Lower leg skin (tissue), 4 donors: ENCODE data around the gene CREB3L1. TPM values are rescaled to one million over a fixed set of nuclear protein-coding genes. Genes with fewer than 3 reads are reported as not detected.

Experiments used
- DNase-seq, 2 donors: peaks; one replicate each; pipeline ENCODE4 v3.0.0-alpha.2; 2019; ENCODE audit warnings: low spot score in 2 of 2
- H3K4me3 ChIP-seq: fragments of 200-600 bp; sonication (generic); 2 replicates; pipeline ENCODE4 v1.5.1; 2017; ENCODE audit warnings: mild to moderate bottlenecking, low read depth; ENCODE audit not compliant: poor library complexity, severe bottlenecking
- POLR2A ChIP-seq, 2 donors: fragments of 450-650 bp; IDR thresholded peaks; one replicate each; pipeline ENCODE4 v1.6.1; 2016 to 2017; ENCODE audit warnings: antibody characterized with exemption in 2 of 2, mild to moderate bottlenecking in 1 of 2, moderate library complexity in 1 of 2
- WGBS, 2 donors: methylation state at CpG; one replicate each; pipeline ENCODE4 v1.1.5; 2018; 5-methylcytosine and 5-hydroxymethylcytosine counted together
- intact Hi-C: fragments of 100-400 bp; cut with DNase I; formaldehyde crosslinking; loops from one replicate; pipeline ENCODE4 v1.15.0; 2023; ENCODE audit warnings: low total_unique reads
- total RNA-seq, 4 donors: library from RNA; depleted of rRNA; stranded (reverse); fragments of >200 nt; gene quantifications; one replicate each; pipeline ENCODE4 v1.1.0, GENCODE V29; 2016
- TF ChIP-seq, protein P1 (sequence below), 3 donors: fragments of 450-650 bp; IDR thresholded peaks; one replicate each; pipeline ENCODE4 v1.5.1; 2016; ENCODE audit warnings: antibody characterized with exemption in 3 of 3, mild to moderate bottlenecking in 3 of 3, moderate library complexity in 2 of 3

Gene CREB3L1
- total RNA-seq, 4 donors from 2014 or later: 0.15 to 2.3 (median 0.54) TPM

- DNase-seq: no peak
- intact Hi-C loops: no loop called here
- no peak overlapping the region for H3K4me3 ChIP-seq
- WGBS, 2 donors: 86 to 93% methylated on average over 7 of the region's 7 CpGs
- no peak for TF ChIP-seq POLR2A (IDR thresholded peaks at IDR 0.05)
- TF ChIP-seq, protein P1, sequence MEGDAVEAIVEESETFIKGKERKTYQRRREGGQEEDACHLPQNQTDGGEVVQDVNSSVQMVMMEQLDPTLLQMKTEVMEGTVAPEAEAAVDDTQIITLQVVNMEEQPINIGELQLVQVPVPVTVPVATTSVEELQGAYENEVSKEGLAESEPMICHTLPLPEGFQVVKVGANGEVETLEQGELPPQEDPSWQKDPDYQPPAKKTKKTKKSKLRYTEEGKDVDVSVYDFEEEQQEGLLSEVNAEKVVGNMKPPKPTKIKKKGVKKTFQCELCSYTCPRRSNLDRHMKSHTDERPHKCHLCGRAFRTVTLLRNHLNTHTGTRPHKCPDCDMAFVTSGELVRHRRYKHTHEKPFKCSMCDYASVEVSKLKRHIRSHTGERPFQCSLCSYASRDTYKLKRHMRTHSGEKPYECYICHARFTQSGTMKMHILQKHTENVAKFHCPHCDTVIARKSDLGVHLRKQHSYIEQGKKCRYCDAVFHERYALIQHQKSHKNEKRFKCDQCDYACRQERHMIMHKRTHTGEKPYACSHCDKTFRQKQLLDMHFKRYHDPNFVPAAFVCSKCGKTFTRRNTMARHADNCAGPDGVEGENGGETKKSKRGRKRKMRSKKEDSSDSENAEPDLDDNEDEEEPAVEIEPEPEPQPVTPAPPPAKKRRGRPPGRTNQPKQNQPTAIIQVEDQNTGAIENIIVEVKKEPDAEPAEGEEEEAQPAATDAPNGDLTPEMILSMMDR (IDR thresholded peaks at IDR 0.05): no peak
These were observed 36.6 kb upstream of the CREB3L1 start for GRCh38 chr11:46240861-46241260.

DNA sequence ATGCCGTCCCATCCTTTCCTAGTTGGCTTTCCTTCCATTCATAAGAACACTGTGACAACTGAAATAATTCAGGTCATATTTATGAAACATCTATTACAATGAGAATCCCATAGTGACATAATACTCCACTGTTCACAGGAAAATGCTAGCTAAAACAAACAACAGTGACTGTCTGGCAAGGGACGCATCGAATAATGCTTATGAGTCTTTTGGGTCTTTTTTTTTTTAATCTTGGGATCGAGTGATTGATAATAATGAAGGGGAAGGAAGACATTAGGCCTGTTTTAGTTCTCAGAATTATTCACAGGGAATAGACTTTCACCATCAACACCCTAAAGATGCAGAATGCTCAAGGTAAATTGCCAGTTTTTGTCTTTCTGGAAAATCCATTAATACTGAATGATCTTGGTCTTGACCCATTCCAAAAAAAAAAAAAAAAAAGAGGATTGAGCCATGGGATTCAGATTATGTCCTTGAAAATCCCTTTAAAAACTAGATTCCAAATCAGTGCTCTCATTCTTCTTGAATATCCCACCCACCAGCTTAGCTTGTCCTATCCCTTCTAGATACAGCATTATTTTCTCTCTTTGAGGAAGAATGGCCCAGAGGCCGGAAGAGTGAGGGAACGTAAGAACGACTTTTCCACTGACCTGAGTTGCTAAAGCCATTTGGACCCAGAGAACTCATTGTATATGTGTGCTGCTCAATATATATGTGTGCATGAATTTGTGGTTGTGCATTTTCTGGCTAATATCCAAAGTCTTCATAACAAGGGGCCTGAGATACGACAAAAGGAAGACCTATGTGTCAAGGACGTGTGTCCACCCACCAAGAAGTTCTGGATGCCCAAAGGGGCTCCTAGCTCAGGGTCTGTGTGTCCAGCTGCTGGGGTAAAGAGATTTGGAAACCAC lies 35.2 kb upstream of the CREB3L1 start:
- intact Hi-C loops: no loop called here
- no peak overlapping the region for H3K4me3 ChIP-seq
- no peak for TF ChIP-seq POLR2A (IDR thresholded peaks at IDR 0.05)
- TF ChIP-seq, protein P1 (IDR thresholded peaks at IDR 0.05): no peak
- no peak for DNase-seq
- 76 to 81% methylated on average over 9 of the region's 9 CpGs for WGBS, 2 donors

DNA sequence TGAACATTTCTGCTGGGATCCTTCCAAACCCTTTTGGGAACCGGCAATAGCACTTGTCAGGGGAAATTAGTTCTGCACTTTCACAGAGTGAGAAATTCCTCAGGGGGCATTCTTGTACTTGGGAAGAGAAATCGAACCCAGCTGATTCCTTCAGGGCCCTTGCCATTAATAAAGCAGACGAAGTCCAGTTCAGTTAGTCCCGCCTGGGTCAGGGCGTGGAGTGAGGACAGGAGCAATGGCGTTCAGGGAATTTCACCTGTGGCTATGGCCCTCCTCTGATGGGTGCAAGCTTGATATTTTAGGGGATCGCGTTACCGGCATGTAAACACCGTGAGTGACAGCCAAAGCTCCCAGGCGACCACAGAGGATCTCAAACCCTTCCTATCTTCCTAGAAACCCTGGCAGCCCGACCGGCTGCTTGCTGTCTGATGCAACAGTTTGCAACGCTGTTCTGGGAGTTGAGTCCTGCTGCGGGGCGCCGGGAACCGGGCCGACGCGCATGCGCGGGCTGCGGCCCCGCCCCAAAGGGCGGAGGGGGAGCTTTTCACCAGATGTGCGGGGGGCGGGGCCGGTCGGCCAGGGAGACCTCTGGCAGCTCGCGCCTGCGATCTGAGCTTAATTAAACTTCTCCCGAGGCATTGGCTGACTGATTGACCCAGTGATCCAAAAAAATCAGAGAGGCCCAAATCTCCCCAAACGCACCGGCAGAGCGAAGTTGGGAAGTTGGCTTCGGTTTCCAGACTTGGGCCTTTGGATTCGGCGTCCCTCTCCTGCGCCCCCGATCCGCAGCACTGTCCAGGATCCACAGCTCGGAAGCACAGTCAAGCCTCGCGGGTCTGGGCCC lies 34.3 kb upstream of the CREB3L1 start:
- WGBS, 2 donors: 0% methylated on average over 45 to 46 of the region's 46 CpGs
- TF ChIP-seq, protein P1 (IDR thresholded peaks at IDR 0.05): no peak
- no peak for TF ChIP-seq POLR2A (IDR thresholded peaks at IDR 0.05)
- H3K4me3 ChIP-seq: no peak overlapping the region
- DNase-seq: peak; percentile 91 to 98
- intact Hi-C loops: no loop called here

- WGBS, 2 donors: 22 to 30% methylated on average over 8 of the region's 8 CpGs
- TF ChIP-seq, protein P1 (IDR thresholded peaks at IDR 0.05): no peak
- no peak for TF ChIP-seq POLR2A (IDR thresholded peaks at IDR 0.05)
- H3K4me3 ChIP-seq: no peak overlapping the region
- no peak for DNase-seq
- intact Hi-C loops: no loop called here
These were observed 33.7 kb upstream of the CREB3L1 start for GRCh38 chr11:46243796-46244109.

DNA sequence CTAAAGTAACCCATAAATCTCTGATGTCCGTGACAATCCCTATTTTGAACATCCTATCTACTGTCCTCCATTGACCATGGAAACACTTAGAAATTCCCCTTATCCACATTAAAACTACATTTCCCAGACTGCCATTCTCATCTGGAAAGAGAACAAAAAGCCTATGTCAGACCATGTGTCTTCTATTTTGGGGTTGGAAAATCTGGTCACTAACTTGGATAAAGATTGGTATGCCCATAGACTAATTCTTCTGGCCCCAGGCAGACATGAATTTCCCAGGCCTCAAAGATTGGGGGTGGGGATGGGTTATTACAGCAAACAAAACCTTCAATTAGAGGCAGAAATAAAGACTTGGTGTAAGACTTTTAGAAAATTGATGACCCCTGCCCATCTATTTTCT lies 30.9 kb upstream of the CREB3L1 start:
- WGBS, 2 donors: 88 to 89% methylated on average over 1 of the region's 1 CpG
- intact Hi-C loops: no loop called here
- DNase-seq: no peak
- TF ChIP-seq, protein P1 (IDR thresholded peaks at IDR 0.05): no peak
- TF ChIP-seq POLR2A (IDR thresholded peaks at IDR 0.05): no peak
- no peak overlapping the region for H3K4me3 ChIP-seq
